Activated CD8-positive, alpha-beta memory T cell treated with anti-CD3 and anti-CD28 coated beads for 4 hours (primary cell): ENCODE measurements around the gene LAMTOR5.
"Not testable (repeated sequence)": the region's sequence is repeated elsewhere in the genome, so short reads cannot be mapped to it uniquely, and the experiment has no call there.

Experiments used
- DNase-seq, 2 donors: peaks; one replicate each; pipeline ENCODE4 v3.0.0-alpha.2; 2020; ENCODE audit warnings: low read depth in 2 of 2

The LAMTOR5 gene

DNA sequence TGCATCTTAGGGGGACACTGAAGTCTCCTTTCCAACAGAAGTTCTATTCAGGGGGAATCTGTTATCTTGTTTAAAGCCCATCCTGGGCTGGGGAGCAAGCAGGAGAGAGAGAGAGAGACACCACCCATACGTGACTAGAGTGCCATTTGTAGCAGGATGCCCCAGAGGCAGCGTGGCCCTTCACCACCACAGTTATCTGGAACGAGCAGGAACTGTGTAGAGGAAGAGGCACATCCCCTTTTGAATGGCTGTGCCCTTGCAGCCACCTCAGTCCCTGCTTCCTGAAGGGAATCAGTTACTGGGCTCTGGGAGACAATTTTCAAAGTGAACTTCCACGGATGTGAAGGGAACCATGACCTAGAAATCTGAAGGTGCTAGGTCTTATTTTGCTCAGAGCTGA, 19.4 kb upstream of the LAMTOR5 start:
- DNase-seq, result no peak

DNA sequence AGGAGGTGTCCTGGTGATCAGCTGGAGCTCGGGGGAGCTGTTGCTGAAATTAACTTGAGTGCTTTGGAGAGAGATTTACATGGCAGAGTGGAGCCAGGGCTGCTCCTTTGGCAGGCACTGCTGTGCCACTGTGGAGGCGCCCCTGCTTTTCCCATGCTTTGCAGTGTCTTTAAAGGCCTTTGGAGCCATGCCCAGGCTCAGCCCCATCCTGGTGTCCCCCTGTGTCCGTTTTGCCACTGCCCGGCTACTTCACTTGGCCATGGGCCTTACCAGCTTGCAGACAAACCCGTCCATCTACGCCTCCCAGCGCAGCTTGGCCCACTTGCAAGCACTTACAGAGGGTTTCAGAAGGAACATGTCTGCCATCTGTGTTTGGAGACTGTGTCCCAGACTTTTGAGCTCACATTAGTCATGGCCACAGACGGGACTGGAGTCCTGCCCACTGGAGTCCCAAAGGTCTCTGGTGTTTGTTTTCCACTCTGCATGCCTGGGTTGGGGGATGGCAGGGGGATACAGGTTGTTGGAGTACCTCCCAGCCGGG, 18.2 kb upstream of the LAMTOR5 start:
- no peak for DNase-seq

DNA sequence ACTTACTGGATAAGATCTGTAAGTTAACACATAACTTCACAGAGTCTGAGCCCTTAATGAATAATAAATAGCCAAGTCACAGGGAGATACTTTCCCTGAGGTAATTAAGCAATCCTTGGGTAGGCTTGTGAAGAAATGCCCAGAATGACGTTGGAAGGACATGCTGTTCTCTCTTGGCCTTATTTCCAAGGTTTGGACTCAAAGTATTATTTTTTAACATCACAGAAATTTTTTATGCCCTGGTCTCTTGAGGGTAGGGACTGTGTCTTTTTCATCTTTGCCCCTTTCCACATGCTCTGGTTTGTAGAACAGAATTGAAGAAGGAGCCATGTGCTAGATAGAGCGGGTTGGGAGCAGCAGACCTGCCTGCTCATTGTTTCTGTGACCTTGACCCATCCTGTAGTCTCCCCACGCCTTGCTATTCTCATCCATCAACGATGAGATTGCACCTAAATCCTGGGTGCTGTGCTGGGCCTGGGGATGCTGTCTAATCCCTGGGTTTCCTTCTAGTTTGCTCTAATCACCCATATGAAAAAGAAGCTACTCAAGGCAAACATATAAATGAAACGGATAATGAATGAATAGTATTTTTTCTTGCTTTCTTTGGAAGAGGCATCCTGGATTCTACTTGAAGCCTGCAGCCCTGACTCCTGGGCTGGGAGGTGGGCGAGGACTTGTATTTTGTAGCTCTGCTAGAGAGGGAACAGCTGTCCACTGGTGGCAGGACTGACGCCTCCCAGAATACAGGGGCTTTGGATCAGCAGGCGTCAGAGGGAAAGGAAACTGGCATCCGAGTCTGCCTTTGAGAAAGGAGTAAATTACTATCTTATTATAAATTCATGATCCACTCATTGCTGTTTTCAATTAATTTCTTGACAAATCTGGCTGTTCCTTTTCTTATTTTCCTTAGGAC, 17.5 kb upstream of the LAMTOR5 start:
- no peak for DNase-seq

DNA sequence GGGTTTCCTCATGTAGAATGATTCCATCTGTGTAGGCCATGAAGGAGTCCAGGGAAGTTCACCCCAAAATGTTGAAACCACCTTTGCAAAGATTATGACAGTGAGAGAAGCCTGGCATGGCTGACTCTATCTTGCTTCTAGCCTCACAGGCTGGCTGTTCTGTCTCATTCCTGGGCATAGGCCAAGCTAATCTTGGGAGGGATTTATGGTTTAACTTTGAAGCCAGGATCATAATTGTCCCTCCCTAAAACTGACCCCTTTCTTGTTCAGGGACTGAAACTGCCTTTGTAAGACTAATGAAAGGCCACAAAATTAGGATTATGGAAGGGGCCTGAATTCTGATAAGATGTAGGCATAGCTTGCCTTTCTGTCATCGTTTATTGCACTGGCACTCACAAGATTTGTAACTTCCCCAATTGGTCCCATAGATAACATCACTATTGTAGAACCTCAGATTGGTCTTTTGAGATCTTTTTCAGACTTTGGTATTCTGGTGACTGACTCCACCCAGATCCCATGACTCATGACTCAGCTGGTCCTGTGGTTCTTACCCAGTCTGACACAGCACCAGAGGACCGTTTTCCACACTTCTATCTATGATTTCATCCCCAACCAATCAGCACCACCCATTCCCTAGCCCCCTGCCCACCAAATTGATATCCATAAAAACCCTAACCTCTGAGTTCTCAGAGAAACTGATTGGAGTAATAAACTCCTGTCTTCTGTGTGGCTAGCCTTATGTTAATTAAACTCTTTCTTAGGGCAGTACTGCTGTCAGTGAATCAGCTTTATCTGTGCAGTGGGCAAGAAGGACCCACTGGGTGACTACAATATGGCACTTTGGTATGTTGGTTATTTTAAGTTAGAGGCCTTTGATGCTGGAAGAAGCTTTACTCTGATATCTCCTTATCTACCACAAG, 13.6 kb upstream of the LAMTOR5 start:
- no peak for DNase-seq

DNA sequence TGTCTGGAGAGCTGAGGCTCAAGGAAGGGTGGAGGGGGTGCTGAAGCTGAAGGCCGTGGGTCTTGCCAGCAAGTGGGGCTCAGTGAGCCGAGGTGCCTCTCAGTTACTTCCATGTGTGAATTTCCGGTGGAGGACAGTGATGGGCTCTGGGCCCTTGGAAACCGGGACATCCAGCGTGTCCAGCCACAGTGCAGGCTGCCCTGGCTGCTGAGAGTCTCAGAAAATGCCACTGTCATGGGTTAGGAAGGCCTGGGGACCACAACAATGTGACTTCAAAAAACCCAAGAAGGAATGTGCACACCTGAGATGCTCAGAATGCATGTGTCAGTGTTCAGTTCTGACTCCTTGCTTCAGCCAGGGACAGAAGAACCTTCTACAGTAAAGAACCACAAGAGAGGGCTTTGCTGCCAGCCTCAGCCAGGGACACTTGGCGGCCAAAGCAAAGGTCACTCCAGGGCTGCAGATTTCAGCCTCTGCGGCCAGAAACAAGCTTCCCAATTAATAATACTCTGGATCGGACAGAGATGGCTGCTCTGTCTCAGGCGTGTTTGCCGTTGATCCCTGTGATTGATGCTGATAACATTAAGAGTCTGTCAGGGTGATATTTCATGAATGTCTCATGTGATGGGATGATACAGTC, 12.6 kb upstream of the LAMTOR5 start:
- no peak for DNase-seq

DNA sequence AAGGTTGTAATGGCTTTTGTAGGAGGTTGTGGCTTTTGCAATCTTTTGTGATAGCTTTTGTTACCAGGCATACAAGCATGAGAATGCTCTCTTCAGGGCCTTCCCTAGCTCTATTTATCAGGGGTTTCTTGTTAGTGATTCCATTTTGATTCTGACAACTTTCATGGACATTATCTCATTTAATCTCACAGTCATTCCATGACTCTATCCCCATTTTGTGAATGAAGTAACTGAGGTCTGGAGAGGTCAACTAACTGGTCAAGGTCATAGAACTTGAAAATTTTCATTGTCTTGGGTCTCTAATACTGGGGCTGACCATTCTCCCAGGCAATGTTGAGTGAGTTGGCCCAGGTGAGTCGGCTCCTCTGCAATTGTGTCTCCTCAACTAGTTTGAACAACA, 11.2 kb upstream of the LAMTOR5 start:
- DNase-seq, result no peak

DNA sequence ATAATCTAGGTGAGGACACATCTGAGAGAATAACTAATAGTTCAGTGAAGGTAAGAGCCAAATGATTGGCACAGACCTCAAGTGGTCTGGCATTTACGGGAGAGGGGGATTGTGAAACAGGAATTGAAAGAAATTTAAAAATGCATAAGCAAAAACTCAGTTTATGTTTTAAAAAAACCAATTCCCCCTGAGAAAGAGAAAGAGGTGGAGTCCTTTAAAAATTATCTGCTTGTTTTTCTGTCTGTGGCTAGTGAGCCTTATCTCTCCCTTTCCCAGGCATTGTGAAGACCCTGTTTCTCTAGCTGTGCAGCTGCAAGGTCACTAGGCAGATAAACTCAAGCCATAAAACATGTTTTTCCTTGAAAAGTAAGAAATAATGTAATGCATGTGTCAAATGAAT, 5.6 kb upstream of the LAMTOR5 start:
- DNase-seq, result not testable (repeated sequence)

DNA sequence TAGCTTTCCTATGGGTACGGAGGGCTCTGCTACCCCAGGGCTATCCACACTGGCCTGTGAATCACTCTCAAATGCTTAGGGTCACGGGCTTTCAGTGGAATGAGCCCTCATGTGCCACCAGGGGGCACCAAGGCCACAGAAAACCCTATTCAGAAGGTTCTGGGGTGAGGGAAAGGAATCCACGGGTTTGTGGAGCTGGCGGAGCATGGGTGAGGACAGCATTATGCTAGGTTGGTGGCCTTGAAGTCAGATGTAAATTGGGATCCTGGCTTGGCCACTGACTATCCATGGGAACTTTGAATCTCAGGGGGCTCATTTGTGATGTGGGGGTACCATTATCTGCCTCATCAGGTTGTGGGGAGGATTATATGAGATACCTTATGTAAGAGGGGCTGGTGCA, 5.1 kb upstream of the LAMTOR5 start:
- peak; percentile 4 to 41 for DNase-seq

DNA sequence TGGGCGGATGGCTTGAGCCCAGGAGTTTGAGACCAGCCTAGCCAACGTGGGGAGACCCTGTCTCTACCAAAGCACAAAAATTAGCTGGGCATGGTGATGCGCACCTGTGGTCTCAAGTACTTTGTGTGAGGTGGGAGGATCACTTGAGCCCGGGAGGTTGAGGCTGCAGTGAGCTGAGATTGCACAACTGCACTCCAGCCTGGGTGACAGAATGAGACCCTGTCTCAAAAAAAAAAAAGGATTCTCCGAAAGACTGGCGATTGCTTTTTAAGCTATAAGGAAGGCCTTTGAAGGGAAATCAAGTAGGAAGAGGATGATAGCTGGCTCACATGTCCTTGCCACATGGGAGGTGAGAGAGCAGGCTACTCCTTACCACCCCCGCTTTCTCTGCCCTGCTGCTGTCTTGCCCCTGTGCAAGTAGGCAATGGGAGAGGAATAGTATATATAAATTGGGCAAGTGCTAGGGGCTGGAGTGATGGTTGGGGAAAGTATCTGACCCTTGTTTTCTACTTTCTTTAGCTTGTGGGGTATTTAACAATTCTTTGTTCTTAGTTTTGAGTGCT, 3.8 kb upstream of the LAMTOR5 start:
- DNase-seq, result no peak

DNA sequence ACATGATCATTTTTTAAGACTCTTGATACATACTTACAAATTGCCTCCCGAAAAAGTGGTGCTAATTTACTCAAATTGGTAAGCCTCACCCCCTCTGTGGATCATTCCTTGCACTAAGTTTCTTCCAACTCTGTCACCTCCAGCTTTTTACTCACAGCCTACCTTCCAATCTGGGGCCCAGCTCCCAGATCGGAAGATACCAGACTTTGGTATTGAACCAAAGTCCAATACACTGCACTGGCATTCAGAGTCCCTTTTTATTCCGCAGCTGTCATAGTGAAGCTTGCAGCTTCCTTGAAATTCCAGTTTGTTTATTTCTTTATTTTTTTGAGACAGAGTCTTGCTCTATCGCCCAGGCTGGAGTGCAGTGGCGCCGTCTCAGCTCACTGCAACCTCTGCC, 1.8 kb upstream of the LAMTOR5 start:
- DNase-seq, result no peak

DNA sequence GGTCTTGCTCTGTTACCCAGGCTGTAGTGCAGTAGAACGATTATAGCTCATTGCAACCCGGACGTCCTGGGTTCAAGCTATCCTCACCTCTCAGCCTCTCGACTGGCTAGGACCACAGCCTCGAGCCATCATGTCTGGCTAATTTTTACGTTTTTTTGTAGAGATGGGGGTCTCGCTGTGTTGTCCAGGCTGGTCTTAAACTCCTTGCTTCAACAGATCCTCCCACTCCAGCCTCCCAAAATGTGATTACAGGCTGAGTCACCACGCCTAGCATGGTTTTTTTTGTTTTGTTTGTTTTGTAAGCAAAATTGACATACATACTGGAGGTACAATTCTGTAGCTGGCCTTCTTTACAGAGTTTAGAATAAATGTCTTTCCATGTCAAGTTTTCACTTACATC, 994 bp upstream of the LAMTOR5 start:
- no peak for DNase-seq

DNA sequence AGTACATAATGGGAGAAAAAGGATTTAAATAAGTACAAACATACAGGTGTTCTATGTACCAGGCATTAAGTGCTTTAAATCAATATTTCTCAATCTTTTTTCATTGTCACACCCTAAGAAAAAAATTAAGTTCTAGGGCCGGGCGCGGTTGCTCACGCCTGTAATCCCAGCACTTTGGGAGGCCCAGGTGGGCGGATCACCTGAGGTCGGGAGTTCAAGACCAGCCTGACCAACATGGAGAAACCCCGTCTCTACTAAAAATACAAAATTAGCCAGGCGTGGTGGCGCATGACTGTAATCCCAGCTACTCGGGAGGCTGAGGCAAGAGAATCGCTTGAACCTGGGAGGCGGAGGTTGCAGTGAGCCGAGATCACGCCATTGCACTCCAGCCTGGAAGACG, 1.1 kb downstream of the LAMTOR5 start:
- not testable (repeated sequence) for DNase-seq

DNA sequence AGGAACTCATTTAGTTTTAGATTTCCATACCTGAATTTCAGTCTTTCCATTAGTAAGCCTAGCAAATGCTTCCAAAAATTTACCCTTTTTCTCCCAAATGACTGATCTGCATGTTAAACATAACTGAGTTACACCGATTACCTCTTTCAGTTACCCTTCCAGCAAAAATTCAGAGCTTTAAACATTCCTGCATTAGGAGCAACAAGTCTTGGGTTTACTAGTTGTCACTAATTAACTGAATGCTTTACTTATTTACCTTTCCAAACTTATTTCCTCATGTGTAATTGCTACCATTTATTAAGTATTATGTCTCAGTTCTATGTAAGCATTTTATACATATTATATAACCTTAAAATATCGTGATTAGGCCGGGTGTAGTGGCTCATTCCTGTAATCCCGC, 3.1 kb downstream of the LAMTOR5 start:
- no peak for DNase-seq

DNA sequence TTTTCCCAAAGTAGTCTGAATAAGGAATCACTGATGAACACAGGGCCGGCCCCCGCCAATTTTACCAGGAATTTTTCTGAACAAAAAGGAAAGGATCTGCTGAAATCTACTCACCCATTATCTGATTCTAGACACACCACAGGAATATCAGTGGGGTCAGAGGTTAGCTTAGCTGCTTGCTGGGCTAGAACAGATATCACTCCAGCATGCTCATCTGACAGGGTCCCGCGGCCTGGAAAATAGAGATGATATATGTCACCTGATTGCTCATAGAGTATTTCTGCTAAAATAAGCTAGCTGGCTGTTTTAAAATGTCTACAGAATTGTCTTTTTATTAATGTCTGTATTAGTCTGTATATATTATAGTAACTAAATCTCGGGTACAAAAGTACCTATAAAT, 3.7 kb downstream of the LAMTOR5 start:
- no peak for DNase-seq

DNA sequence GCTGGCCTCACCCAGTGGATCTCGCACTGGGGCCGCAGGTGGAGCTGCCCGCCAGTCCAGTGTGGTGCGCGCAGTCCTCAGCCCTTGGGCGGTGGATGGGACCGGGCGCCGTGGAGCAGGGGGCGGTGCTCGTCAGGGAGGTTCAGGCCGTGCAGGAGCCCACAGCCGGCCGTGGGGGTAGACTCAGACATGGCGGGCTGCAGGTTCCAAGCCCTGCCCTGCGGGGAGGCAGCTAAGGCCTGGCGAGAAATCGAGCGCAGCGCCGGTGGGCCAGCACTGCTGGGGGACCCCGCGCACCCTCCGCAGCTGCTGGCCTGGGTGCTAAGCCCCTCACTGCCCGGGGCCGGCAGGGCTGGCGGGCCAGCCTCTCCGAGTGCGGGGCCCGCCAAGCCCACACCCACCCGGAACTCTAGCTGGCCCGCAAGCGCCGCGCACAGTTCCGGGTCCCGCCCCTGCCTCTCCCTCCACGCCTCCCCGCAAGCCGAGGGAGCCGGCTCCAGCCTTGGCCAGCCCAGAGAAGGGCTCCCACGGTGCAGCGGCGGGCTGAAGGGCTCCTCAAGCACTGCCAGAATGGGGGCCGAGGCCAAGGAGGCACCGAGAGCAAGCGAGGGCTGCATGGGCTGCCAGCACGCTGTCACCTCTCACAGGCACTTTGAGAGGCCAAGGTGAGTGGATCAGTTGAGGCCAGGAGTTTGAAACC, 11.1 kb downstream of the LAMTOR5 start:
- DNase-seq, result not testable (repeated sequence)

DNA sequence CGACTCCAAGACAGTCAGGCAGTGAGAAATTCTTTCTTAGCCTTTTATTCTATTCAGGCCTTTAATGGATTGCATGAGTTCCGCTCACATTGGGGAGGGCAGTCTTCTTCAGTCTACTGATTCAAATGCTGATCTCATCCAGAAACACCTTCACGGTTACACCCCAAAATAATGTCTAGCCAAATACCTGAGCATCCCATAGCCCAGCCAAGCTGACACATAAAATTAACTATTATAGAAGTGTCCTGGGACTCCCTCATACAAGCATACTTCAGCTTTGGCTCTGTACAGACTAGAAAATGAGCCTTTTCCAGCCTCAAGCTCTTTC, 13.0 kb downstream of the LAMTOR5 start:
- DNase-seq, result no peak

DNA sequence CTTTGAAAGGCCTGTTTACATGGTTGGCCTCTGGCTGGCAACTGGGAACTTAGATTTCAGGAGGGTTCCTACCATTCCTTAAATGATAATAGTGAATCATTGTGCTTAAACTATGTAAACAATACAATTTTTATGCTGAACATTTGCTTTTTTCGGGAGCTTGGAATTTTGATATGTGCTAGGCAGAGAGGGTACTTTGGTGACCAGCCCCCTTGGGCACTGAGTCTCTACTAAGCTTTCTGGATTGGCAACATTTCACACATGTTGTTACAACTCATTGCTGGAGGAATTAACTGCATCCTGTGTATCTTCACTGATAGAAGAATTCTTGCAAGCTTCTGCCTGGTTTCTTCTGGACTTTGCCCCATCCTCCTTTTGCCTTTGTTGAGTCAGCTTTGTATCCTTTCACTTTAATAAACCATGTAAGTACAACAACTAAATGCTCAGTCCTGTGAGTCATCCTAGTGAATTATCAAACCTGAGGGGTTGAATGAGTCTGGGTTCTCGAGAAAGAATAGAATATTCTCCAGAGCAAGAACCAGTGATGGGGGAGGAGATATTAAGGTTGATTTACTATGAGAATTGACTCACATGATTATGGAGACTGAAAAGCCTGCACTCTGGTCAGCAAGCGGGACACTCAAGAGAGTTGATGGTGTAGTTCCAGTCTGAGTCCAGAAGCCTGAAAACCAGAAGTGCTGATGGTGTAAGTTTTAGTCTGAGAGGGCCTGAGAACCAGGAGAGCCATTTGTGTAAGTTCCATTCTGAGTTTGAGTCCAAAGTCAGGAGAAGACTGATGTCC, 13.6 kb downstream of the LAMTOR5 start:
- DNase-seq, result no peak

DNA sequence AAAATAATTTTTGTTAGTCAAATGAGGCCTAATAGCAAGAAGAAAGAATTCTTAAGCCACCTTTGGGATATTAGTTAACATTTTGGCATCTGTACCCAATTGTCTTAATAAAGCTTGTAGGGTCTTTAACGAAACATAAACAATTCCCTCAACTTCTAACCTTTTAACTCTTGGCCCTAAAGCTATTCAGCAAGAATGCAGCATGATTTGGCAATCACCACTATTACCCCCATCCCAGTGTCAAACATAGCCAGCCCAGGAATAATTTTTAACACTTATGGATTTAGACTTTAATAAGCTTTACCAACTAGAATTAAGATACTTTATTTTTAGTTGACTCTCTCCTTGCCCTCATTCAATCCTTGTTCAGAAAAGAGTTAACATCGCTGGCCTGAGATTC, 14.2 kb downstream of the LAMTOR5 start:
- no peak for DNase-seq

DNA sequence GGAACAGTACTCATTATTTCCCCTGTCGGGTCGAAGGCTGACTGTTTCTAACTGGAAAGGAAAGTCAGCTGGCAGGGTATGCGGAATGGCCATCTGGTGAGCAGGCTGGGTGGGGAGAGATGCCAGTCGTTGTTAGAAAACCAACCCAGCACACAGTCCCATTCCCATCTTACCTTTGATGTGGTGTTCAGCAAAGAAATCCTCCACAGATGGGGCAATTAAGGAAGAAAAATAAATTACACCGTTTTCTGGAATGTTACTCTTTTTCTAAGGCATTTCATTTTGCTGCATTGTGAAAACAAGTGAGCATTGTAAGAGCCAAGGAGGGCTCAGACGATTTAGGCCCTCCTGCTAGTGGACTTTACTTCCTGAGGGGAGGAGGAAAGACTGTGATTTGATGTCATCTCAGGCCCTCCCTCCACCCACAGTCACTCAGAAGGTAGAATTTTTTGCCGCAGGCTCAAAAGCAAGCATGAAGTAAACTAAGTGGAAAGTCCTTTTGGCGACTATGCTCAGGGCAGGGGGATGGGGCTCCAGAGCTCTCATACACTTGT, 16.7 kb downstream of the LAMTOR5 start, which contains the start of gene SLC16A4:
SLC16A4 (minus strand) TSS at position 335 of the 554 bp plus-strand sequence. CDS start 1,703 bp downstream, outside the sequence.
- no peak for DNase-seq

DNA sequence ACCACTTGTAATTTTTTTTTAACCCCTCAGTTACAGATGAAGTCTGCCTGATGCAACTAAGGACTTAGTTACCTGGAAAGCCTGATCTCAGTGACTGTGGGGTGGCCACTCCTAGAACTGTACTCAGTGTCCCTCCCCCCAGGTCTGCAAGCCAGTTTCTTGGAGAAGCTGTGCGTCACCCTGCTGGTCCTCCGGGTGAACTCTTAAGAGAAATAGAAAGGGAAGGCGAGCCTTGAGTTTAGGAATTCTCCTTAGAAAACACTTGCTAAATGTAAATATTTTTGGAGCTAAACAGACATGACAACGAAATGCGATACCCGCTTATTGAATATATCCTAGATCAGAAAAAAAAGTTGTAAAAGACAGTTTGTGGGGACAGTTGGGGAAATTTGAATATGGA, 17.4 kb downstream of the LAMTOR5 start:
- DNase-seq, result no peak
